GM12878 (cell line): Measurements from ENCODE around the gene C11orf58. TPM values are rescaled to one million over a fixed set of nuclear protein-coding genes. Genes with fewer than 3 reads are reported as not detected.

ENCODE experiments used
- ATAC-seq: fragments of 200-7000 bp; cut with Tn5 transposase; 3 replicates; pipeline ENCODE4 v1.9.1; 2020; ENCODE audit warnings: mild to moderate bottlenecking, moderate library complexity
- BruUV-seq: library from RNA; stranded (reverse); fragments of 400-500 nt; replicated peaks from 2 replicates; lab custom pipeline; 2021; lab: Mats Ljungman, UMichigan
- CTCF ChIA-PET: fragments of 300-600 bp; sonication (Branson Sonifier 250); formaldehyde crosslinking; extraction: SDS; loops from one replicate; lab custom pipeline; 2021; ENCODE audit warnings: inconsistent platforms; lab: Yijun Ruan, JAX
- POLR2A ChIA-PET: fragments of 350-600 bp; formaldehyde crosslinking; extraction: SDS; loops from one replicate; lab custom pipeline; 2021; ENCODE audit warnings: inconsistent platforms; lab: Charles Lee
- RAD21 ChIA-PET: fragments of 300-600 bp; sonication (Branson Sonifier 250); formaldehyde crosslinking; loops from one replicate; lab custom pipeline; 2023; ENCODE audit warnings: antibody characterized with exemption; ENCODE audit not compliant: unreplicated experiment; lab: Charles Lee
- SMC1A ChIA-PET: fragments of 300-600 bp; sonication (Branson Sonifier 250); formaldehyde crosslinking; loops from one replicate; lab custom pipeline; 2023; ENCODE audit not compliant: unreplicated experiment, uncharacterized antibody; lab: Charles Lee
- DNase-seq: peaks from one replicate; pipeline ENCODE4 v3.0.0-alpha.2; 2011; ENCODE audit warnings: low read depth, low spot score
- FAIRE-seq: peaks from 3 replicates; lab custom pipeline; 2011; peaks lifted over from hg19 to GRCh38; lab: Jason Lieb, UNC
- H2AFZ ChIP-seq: 2 replicates; pipeline ENCODE4 v1.6.0; 2011; ENCODE audit warnings: low read depth, low read length, control low read depth; ENCODE audit not compliant: control insufficient read depth
- H3K27ac ChIP-seq: 2 replicates; pipeline ENCODE4 v1.5.1; 2011; ENCODE audit warnings: control low read depth; ENCODE audit not compliant: control insufficient read depth, insufficient read depth
- H3K27me3 ChIP-seq, 2 experiments: replicated peaks in 1 of 2; 2 replicates each; pipeline versions ENCODE4 v1.6.0 to v1.6.1; 2011; ENCODE audit warnings: low read length in 1 of 2; ENCODE audit not compliant: control insufficient read depth in 2 of 2, insufficient read depth in 2 of 2
- H3K36me3 ChIP-seq, 2 experiments: 2 replicates each; pipeline ENCODE4 v1.5.1; 2011; ENCODE audit warnings: low read length in 1 of 2; ENCODE audit not compliant: control insufficient read depth in 2 of 2, insufficient read depth in 2 of 2
- H3K4me1 ChIP-seq: 2 replicates; pipeline ENCODE4 v1.6.1; 2011; ENCODE audit warnings: mild to moderate bottlenecking, low read length, moderate library complexity, mixed read lengths; ENCODE audit not compliant: control insufficient read depth, insufficient read depth
- H3K4me2 ChIP-seq: 2 replicates; pipeline ENCODE4 v1.6.0; 2011; ENCODE audit warnings: control low read depth; ENCODE audit not compliant: control insufficient read depth, insufficient read depth
- H3K4me3 ChIP-seq: fragments of 200-600 bp; sonication (generic); 2 replicates; pipeline ENCODE4 v1.5.1; 2016
- H3K79me2 ChIP-seq: 2 replicates; pipeline ENCODE4 v1.6.0; 2011; ENCODE audit warnings: low read length; ENCODE audit not compliant: control insufficient read depth, insufficient read depth
- H3K9ac ChIP-seq: 2 replicates; pipeline ENCODE4 v1.8.0; 2011; ENCODE audit warnings: low read length, control low read depth, mixed read lengths; ENCODE audit not compliant: control insufficient read depth, insufficient read depth
- H3K9me3 ChIP-seq: replicated peaks from 3 replicates; pipeline ENCODE4 v1.5.1; 2011; ENCODE audit warnings: mild to moderate bottlenecking, low read length; ENCODE audit not compliant: control insufficient read depth, insufficient read depth
- H4K20me1 ChIP-seq: 2 replicates; pipeline ENCODE4 v1.6.0; 2011; ENCODE audit not compliant: control insufficient read depth, insufficient read depth
- BHLHE40 ChIP-seq, 2 experiments: fragments of 450-650 bp in 1 of 2; IDR thresholded peaks; 2 replicates each; pipeline ENCODE4 v1.6.1; 2011 to 2017; ENCODE audit warnings: low read depth in 2 of 2, borderline replicate concordance in 1 of 2, improper control_type of control experiment in 1 of 2, low read length in 1 of 2, mild to moderate bottlenecking in 1 of 2
- IRF5 ChIP-seq: fragments of 450-650 bp; IDR thresholded peaks from 2 replicates; pipeline ENCODE4 v1.6.1; 2017; ENCODE audit warnings: borderline replicate concordance
- KAT2A ChIP-seq: conservative IDR thresholded peaks from 2 replicates; pipeline ENCODE4 v1.6.1; 2011; ENCODE audit warnings: low read depth, low read length; ENCODE audit not compliant: control insufficient read depth
- MYB ChIP-seq: fragments of 150-350 bp; IDR thresholded peaks from 2 replicates; pipeline ENCODE4 v1.6.1; 2014; ENCODE audit warnings: mild to moderate bottlenecking, low read depth, low read length, borderline replicate concordance
- POLR2A ChIP-seq: IDR thresholded peaks from 2 replicates; pipeline ENCODE4 v1.6.1; 2011; ENCODE audit warnings: low read depth, mild to moderate bottlenecking, low read length
- SUPT20H ChIP-seq: IDR thresholded peaks from 2 replicates; pipeline ENCODE4 v1.6.1; 2011; ENCODE audit warnings: low read depth, mild to moderate bottlenecking, low read length, moderate library complexity, borderline replicate concordance; ENCODE audit not compliant: control insufficient read depth
- TBL1XR1 ChIP-seq: IDR thresholded peaks from 2 replicates; pipeline ENCODE4 v1.6.1; 2012; ENCODE audit warnings: low read depth, low read length, improper control_type of control experiment
- TCF3 ChIP-seq: IDR thresholded peaks from 2 replicates; pipeline ENCODE4 v1.6.1; 2012; ENCODE audit warnings: low read depth, mild to moderate bottlenecking, low read length, borderline replicate concordance; ENCODE audit not compliant: insufficient read depth
- WRNIP1 ChIP-seq: IDR thresholded peaks from 2 replicates; pipeline ENCODE4 v1.6.1; 2011; ENCODE audit warnings: low read depth, low read length, improper control_type of control experiment, borderline replicate concordance
- ZNF207 ChIP-seq: fragments of 450-650 bp; IDR thresholded peaks from 2 replicates; pipeline ENCODE4 v1.6.1; 2014; ENCODE audit warnings: antibody characterized with exemption, mild to moderate bottlenecking, borderline replicate concordance
- ZNF384 ChIP-seq: IDR thresholded peaks from 2 replicates; pipeline ENCODE4 v1.6.1; 2012; ENCODE audit warnings: low read depth, mild to moderate bottlenecking, low read length, improper control_type of control experiment, borderline replicate concordance
- ZNF592 ChIP-seq: fragments of 450-650 bp; IDR thresholded peaks from 2 replicates; pipeline ENCODE4 v1.6.1; 2017; ENCODE audit warnings: mild to moderate bottlenecking, moderate library complexity
- ZNF622 ChIP-seq: fragments of 450-650 bp; IDR thresholded peaks from 2 replicates; pipeline ENCODE4 v1.6.1; 2017; ENCODE audit warnings: mild to moderate bottlenecking, inconsistent platforms
- WGBS: methylation state at CpG from one replicate; pipeline ENCODE4 v1.1.6; 2016; ENCODE audit warnings: low lambda C conversion rate; ENCODE audit not compliant: insufficient replicate concordance, insufficient coverage; ENCODE audit errors: missing lambda C conversion rate; 5-methylcytosine and 5-hydroxymethylcytosine counted together
- in situ Hi-C: fragments of 300-500 bp; cut with MboI; formaldehyde crosslinking; loops from 9 replicates; pipeline ENCODE4 v1.14.3; 2018; ENCODE audit warnings: mixed read lengths
- intact Hi-C: fragments of 100-400 bp; cut with micrococcal nuclease; formaldehyde crosslinking; loops from one replicate; pipeline ENCODE4 v1.14.2; 2022; ENCODE audit not compliant: unreplicated experiment
- polyA plus RNA-seq, 11 experiments: library from polyadenylated mRNA; depleted of rRNA in 4 of 11; unstranded in 6 of 11; stranded (reverse) in 5 of 11; fragments of >200 nt; fragmentation: Nextera tagmentation in 4 of 11; fragmentation: Illumina TruSeq in 1 of 11; extraction: Ambion mirVana in 4 of 11; extraction: Trizol in 1 of 11; gene quantifications; 1 replicate in 1 of 11; 2 replicates in 10 of 11; pipeline versions ENCODE4 v1.2.1 to v1.2.3, GENCODE V29; 2011 to 2016; ENCODE audit warnings: inconsistent platforms in 2 of 11, missing spikeins in 2 of 11, low read depth in 1 of 11
- total RNA-seq, 4 experiments: library from RNA; depleted of rRNA in 3 of 4; stranded (reverse); fragments of >200 nt in 3 of 4; fragmentation: Illumina TruSeq in 1 of 4; extraction: Trizol in 1 of 4; gene quantifications; 2 replicates each; pipeline versions ENCODE4 v1.2.1 to v1.2.3, GENCODE V29; 2013 to 2021
- TF ChIP-seq, protein P1 (sequence below): IDR thresholded peaks from 2 replicates; pipeline ENCODE4 v1.6.1; 2011; ENCODE audit warnings: low read depth, low read length, improper control_type of control experiment, borderline replicate concordance
- TF ChIP-seq, protein P2 (sequence below): fragments of 450-650 bp; IDR thresholded peaks from 2 replicates; pipeline ENCODE4 v1.6.1; 2018; ENCODE audit warnings: borderline replicate concordance, mild to moderate bottlenecking; ENCODE audit not compliant: partially characterized antibody

Gene C11orf58
- total and polyA plus RNA-seq, 10 of the 15 experiments (the other 5 are each of a cell fraction or from before 2014, with no cell fraction given), result 98.2 to 379 (median 211) TPM

- ChIA-PET CTCF (interaction anchor here (0.6 to 5.8 kb wide), 12 partner anchors 8 to 274 kb away, joined by 3 to 33 read pairs (median 10); no protein-coding TSS in a partner anchor), RAD21 (interaction anchor here (0.8 kb wide), 1 partner anchor 274 kb away, joined by 3 read pairs; no protein-coding TSS in a partner anchor), SMC1A (interaction anchor here (0.6 to 1.4 kb wide), 3 partner anchors 31 to 293 kb away, joined by 3 to 4 read pairs (median 3); no protein-coding TSS in a partner anchor)
- Histone ChIP-seq H3K4me1 (no peaks in the 10 kb centered on the region), H3K79me2 (no peaks in the 10 kb centered on the region), H3K4me2 (no peak overlapping the region), H3K27ac (no peak overlapping the region), H3K4me3 (no peak overlapping the region), H3K9me3 (no peaks in the 10 kb centered on the region), H2AFZ (no peak overlapping the region), H3K36me3 (no peaks in the 10 kb centered on the region), H3K27me3 (no peaks in the 10 kb centered on the region; a peak in 1 of 4 replicates), H4K20me1 (no peaks in the 10 kb centered on the region), H3K9ac (no peak overlapping the region)
- FAIRE-seq (no peak), DNase-seq (no peak), ATAC-seq (no peak)
- in situ Hi-C loops (no loop called here), intact Hi-C loops (loop anchor here (10.0 kb wide), 1 partner anchor 136 kb away; no protein-coding TSS in a partner anchor)
- no TSS peak for BruUV-seq
- WGBS, result 46% methylated on average over 13 of the region's 13 CpGs
- TF ChIP-seq TBL1XR1, result no peak
- TF ChIP-seq MYB, result no peak
- no peak for TF ChIP-seq SUPT20H
- no peak for TF ChIP-seq KAT2A
- no peak for TF ChIP-seq TCF3
- TF ChIP-seq, protein P1, sequence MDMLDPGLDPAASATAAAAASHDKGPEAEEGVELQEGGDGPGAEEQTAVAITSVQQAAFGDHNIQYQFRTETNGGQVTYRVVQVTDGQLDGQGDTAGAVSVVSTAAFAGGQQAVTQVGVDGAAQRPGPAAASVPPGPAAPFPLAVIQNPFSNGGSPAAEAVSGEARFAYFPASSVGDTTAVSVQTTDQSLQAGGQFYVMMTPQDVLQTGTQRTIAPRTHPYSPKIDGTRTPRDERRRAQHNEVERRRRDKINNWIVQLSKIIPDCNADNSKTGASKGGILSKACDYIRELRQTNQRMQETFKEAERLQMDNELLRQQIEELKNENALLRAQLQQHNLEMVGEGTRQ, result no peak
- TF ChIP-seq ZNF622, result no peak
- TF ChIP-seq ZNF592, result no peak
- no peak for TF ChIP-seq ZNF384
- TF ChIP-seq POLR2A, result no peak
- no peak for TF ChIP-seq ZNF207
- TF ChIP-seq, protein P2, sequence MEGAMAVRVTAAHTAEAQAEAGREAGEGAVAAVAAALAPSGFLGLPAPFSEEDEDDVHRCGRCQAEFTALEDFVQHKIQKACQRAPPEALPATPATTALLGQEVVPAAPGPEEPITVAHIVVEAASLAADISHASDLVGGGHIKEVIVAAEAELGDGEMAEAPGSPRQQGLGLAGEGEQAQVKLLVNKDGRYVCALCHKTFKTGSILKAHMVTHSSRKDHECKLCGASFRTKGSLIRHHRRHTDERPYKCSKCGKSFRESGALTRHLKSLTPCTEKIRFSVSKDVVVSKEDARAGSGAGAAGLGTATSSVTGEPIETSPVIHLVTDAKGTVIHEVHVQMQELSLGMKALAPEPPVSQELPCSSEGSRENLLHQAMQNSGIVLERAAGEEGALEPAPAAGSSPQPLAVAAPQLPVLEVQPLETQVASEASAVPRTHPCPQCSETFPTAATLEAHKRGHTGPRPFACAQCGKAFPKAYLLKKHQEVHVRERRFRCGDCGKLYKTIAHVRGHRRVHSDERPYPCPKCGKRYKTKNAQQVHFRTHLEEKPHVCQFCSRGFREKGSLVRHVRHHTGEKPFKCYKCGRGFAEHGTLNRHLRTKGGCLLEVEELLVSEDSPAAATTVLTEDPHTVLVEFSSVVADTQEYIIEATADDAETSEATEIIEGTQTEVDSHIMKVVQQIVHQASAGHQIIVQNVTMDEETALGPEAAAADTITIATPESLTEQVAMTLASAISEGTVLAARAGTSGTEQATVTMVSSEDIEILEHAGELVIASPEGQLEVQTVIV, result no peak
- TF ChIP-seq BHLHE40 (IDR thresholded peaks at IDR 0.05; ENCODE audit: borderline replicate concordance in 1 of 2, low read depth in 2 of 2, low read length in 1 of 2), result no peak
- TF ChIP-seq WRNIP1, result no peak
- TF ChIP-seq IRF5, result no peak
- TF ChIP-seq, all 136 proteins: peak for 0
- POLR2A ChIA-PET, result no interaction called here
These were observed 50.6 kb downstream of the C11orf58 start for GRCh38 chr11:16789063-16789420.
